CD4-positive, alpha-beta memory T cell (primary cell): ENCODE results near the gene ATXN3. TPM values are rescaled to one million over a fixed set of nuclear protein-coding genes. Genes with fewer than 3 reads are reported as not detected.

ENCODE experiments used
- CTCF ChIA-PET: fragments of 350-600 bp; sonication (Branson Sonifier 250); formaldehyde crosslinking; loops from one replicate; lab custom pipeline; 2021; ENCODE audit warnings: inconsistent platforms; ENCODE audit not compliant: partially characterized antibody; lab: Charles Lee
- POLR2A ChIA-PET: fragments of 350-600 bp; sonication (Branson Sonifier 250); formaldehyde crosslinking; loops from one replicate; lab custom pipeline; 2021; ENCODE audit not compliant: partially characterized antibody; lab: Charles Lee
- DNase-seq, 5 donors: peaks; one replicate each; pipeline versions ENCODE4 v3.0.0 to v3.0.0-alpha.2; 2020 to 2022; ENCODE audit warnings: mixed read lengths in 1 of 5
- H3K27ac ChIP-seq: one replicate; pipeline ENCODE4 v1.7.0; 2013; ENCODE audit warnings: low read depth, low read length
- H3K27me3 ChIP-seq: 2 replicates; pipeline ENCODE4 v1.7.0; 2013; ENCODE audit warnings: mild to moderate bottlenecking, low read length, moderate library complexity; ENCODE audit not compliant: insufficient read depth
- H3K36me3 ChIP-seq: 2 replicates; pipeline ENCODE4 v1.7.0; 2013; ENCODE audit warnings: mild to moderate bottlenecking, low read length, moderate library complexity; ENCODE audit not compliant: insufficient read depth
- H3K4me1 ChIP-seq: 2 replicates; pipeline ENCODE4 v1.7.0; 2013; ENCODE audit warnings: mild to moderate bottlenecking, low read length, moderate library complexity; ENCODE audit not compliant: insufficient read depth
- H3K4me3 ChIP-seq, 2 donors: one replicate each; pipeline ENCODE4 v1.7.0; 2013; ENCODE audit warnings: low read length in 2 of 2, mild to moderate bottlenecking in 1 of 2
- H3K9me3 ChIP-seq, 2 donors: one replicate each; pipeline ENCODE4 v1.7.0; 2013; ENCODE audit warnings: low read length in 2 of 2, control low read depth in 1 of 2; ENCODE audit not compliant: control insufficient read depth in 1 of 2
- H3K27ac Mint-ChIP-seq, 7 donors: one replicate each; pipeline ENCODE4 v1.8.0; 2020 to 2021; ENCODE audit warnings: mixed read lengths in 7 of 7, mild to moderate bottlenecking in 6 of 7, inconsistent platforms in 3 of 7, moderate library complexity in 3 of 7
- H3K27me3 Mint-ChIP-seq, 2 donors: one replicate each; pipeline ENCODE4 v1.8.0; 2020 to 2021; ENCODE audit warnings: mixed read lengths in 2 of 2
- H3K36me3 Mint-ChIP-seq, 2 donors: one replicate each; pipeline ENCODE4 v1.8.0; 2020 to 2021; ENCODE audit warnings: mixed read lengths in 2 of 2, inconsistent platforms in 1 of 2, mild to moderate bottlenecking in 1 of 2
- H3K4me1 Mint-ChIP-seq, 4 donors: one replicate each; pipeline ENCODE4 v1.8.0; 2020 to 2021; ENCODE audit warnings: mixed read lengths in 4 of 4, mild to moderate bottlenecking in 1 of 4
- H3K4me3 Mint-ChIP-seq, 8 donors: one replicate each; pipeline ENCODE4 v1.8.0; 2020 to 2021; ENCODE audit warnings: mixed read lengths in 8 of 8, mild to moderate bottlenecking in 7 of 8, moderate library complexity in 6 of 8, inconsistent platforms in 3 of 8
- H3K9me3 Mint-ChIP-seq, 8 donors: one replicate each; pipeline ENCODE4 v1.8.0; 2020 to 2021; ENCODE audit warnings: mixed read lengths in 8 of 8, mild to moderate bottlenecking in 5 of 8, inconsistent platforms in 3 of 8, moderate library complexity in 1 of 8
- intact Hi-C: fragments of 100-400 bp; cut with micrococcal nuclease; formaldehyde crosslinking; loops from one replicate; pipeline ENCODE4 v1.15.1; 2023
- polyA plus RNA-seq, 2 donors: library from polyadenylated mRNA; unstranded; fragments of 300-500 nt; fragmentation: Illumina TruSeq; gene quantifications; one replicate each; pipeline ENCODE4 v1.2.3, GENCODE V29; 2021
- total RNA-seq, 2 experiments: library from RNA; stranded (reverse); gene quantifications; one replicate each; pipeline ENCODE4 v1.2.3, GENCODE V29; 2021

ATXN3 gene
- total and polyA plus RNA-seq, 4 experiments from 2014 or later, result 12.1 to 52.4 (median 34.4) TPM

DNA sequence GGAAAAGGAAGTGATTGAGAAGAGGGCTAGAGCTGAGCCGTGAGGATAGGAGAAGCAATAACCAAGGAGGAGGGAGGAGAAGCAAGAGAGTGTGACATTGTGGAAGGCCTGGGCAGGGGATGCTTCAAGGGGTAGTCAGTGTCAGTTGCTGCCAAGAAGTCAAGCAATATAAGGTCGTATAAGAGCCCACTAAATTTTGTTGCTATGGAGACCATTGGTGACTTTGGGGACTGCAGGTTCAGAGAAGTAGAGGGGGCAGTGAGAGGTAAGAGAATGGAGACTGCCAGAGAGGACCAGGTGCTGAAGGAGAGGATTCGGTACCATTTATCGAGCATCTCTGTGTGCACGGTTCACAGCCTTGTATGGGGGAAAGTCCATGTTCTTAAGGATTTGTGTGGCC is 3.1 kb upstream of the ATXN3 start:
- Mint-ChIP-seq H3K27ac (peak overlapping the region in 1 of 7 donors; percentile 52), H3K9me3 (peaks cover 0 to 2% (median 0%) of the 10 kb centered on the region in 8 donors), H3K4me1 (peaks cover 18 to 32% (median 24%) of the 10 kb centered on the region in 4 donors), H3K36me3 (peaks cover 0 to 5% of the 10 kb centered on the region in 2 donors), H3K4me3 (no peak overlapping the region), H3K27me3 (no peaks in the 10 kb centered on the region)
- intact Hi-C loops, result loop anchor here (5.0 kb wide), 2 partner anchors 683 to 1777 kb away; partner anchors contain the start of genes GOLGA5 and NRDE2
- Histone ChIP-seq H3K4me1 (peaks cover 34% of the 10 kb centered on the region), H3K9me3 (no peaks in the 10 kb centered on the region), H3K27ac (no peak overlapping the region), H3K4me3 (no peak overlapping the region), H3K27me3 (no peaks in the 10 kb centered on the region), H3K36me3 (no peaks in the 10 kb centered on the region)
- CTCF ChIA-PET, result interaction anchor here (4.6 kb wide), 1 partner anchor 12 kb away, joined by 167 read pairs; the partner anchor contains the start of genes CPSF2 and NDUFB1
- DNase-seq, result no peak
- POLR2A ChIA-PET, result interaction anchor here (0.7 to 4.3 kb wide), 2 partner anchors 12 to 747 kb away, joined by 5 to 125 read pairs; partner anchors contain the start of genes CPSF2 and NDUFB1

DNA sequence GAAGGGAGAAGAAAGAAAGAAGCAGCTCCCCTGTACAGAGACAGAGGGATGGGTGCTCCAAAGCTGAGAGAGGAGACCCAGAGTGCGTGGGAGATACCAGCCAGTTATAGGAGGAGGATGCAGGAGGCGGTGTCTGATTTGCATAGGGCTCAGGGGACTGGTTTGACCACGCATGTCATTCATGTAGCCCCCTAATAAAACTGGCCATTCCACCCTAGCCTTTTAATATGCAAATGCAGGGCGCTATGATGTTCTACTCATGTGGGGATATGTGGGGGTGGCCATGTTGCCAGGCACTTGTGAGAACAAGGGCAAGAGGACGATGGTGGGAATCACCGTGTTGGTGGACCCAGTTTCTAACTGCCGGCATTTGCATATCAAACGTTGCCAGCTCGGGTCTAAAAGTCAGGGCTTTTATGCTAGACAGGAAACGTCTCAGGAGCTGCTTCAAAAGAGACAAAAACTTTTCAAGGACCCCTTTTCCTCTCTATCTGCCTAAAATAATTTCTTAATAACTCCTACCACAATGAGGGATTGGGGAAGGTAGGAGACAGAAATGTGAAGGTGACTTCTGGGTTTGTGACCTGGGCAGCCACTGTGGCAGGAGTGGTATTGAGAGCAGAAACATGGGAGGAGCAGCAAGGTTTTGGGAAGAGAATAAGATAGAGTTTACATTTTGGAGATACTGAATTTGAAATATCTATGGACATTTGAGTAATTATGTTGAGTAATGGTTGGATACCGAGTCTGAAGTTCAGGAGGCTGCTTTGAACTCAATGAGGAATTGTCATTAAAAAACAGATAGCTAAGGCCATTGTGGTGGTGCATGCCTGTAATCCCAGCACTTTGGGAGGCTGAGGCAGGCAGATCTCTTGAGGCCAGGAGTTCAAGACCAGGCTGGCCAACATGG is 2.2 kb upstream of the ATXN3 start:
- H3K36me3 Mint-ChIP-seq, result peaks cover 0 to 5% of the 10 kb centered on the region in 2 donors
- H3K27me3 ChIP-seq, result no peaks in the 10 kb centered on the region
- no peaks in the 10 kb centered on the region for H3K27me3 Mint-ChIP-seq
- ChIA-PET CTCF (interaction anchor here (1.5 to 4.6 kb wide), 3 partner anchors 13 to 70 kb away, joined by 3 to 167 read pairs (median 5); partner anchors contain the start of genes CPSF2, NDUFB1 and TRIP11), POLR2A (interaction anchor here (4.1 to 4.3 kb wide), 2 partner anchors 13 to 69 kb away, joined by 56 to 125 read pairs; partner anchors contain the start of genes CPSF2, NDUFB1 and TRIP11)
- H3K36me3 ChIP-seq, result no peaks in the 10 kb centered on the region
- H3K4me1 Mint-ChIP-seq, result peaks cover 18 to 38% (median 27%) of the 10 kb centered on the region in 4 donors
- intact Hi-C loops, result loop anchor here (5.0 kb wide), 2 partner anchors 684 to 1776 kb away; partner anchors contain the start of genes GOLGA5 and NRDE2
- H3K27ac Mint-ChIP-seq, result peak overlapping the region in 6 of 7 donors; percentile 1 to 72 (median 43)
- H3K9me3 ChIP-seq, result no peaks in the 10 kb centered on the region
- no peak overlapping the region for H3K27ac ChIP-seq
- H3K4me1 ChIP-seq, result peaks cover 43% of the 10 kb centered on the region
- H3K4me3 ChIP-seq, result no peak overlapping the region
- H3K4me3 Mint-ChIP-seq, result peak overlapping the region in 7 of 8 donors; percentile 42 to 75 (median 66)
- DNase-seq, result peak in 1 of 5 donors; percentile 15
- H3K9me3 Mint-ChIP-seq, result peaks cover 0 to 2% (median 0%) of the 10 kb centered on the region in 8 donors

DNA sequence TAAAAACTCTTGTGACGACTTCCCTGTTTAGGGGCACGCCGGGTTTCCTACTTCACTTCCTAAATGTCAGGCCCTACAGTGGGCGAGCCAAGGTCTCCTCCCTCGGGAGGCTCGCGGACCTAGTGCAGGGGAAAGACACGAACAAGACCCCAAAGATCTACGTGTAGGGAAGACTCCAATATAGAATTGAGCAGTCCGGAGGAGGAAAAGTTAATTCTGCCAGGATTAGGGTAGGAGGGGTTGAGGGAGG is 564 bp downstream of the ATXN3 start:
- ChIA-PET POLR2A (interaction anchor here (0.5 to 4.3 kb wide), 9 partner anchors 12 to 999 kb away, joined by 3 to 125 read pairs (median 4); partner anchors contain the start of genes CPSF2, GOLGA5, NDUFB1 and PPP4R3A), CTCF (interaction anchor here (0.7 to 4.6 kb wide), 11 partner anchors 7 to 130 kb away, joined by 3 to 167 read pairs (median 5); partner anchors contain the start of genes CPSF2, NDUFB1 and TRIP11)
- no peaks in the 10 kb centered on the region for H3K27me3 Mint-ChIP-seq
- H3K4me3 Mint-ChIP-seq, result peak overlapping the region; percentile 94 to 100 (median 99)
- Histone ChIP-seq H3K27me3 (no peaks in the 10 kb centered on the region), H3K9me3 (no peaks in the 10 kb centered on the region), H3K36me3 (no peaks in the 10 kb centered on the region), H3K4me1 (peaks cover 60% of the 10 kb centered on the region), H3K27ac (peak overlapping the region; percentile 73), H3K4me3 (peak overlapping the region; percentile 80 to 98)
- no peak for DNase-seq
- H3K27ac Mint-ChIP-seq, result peak overlapping the region; percentile 86 to 97 (median 97)
- intact Hi-C loops, result loop anchor here (1.0 to 5.0 kb wide), 6 partner anchors 15 to 1774 kb away; partner anchors contain the start of genes CPSF2, GOLGA5, NDUFB1 and NRDE2
- peaks cover 0 to 5% of the 10 kb centered on the region in 2 donors for H3K36me3 Mint-ChIP-seq
- H3K9me3 Mint-ChIP-seq, result peaks cover 0 to 2% (median 0%) of the 10 kb centered on the region in 8 donors
- H3K4me1 Mint-ChIP-seq, result peaks cover 28 to 59% (median 42%) of the 10 kb centered on the region in 4 donors

DNA sequence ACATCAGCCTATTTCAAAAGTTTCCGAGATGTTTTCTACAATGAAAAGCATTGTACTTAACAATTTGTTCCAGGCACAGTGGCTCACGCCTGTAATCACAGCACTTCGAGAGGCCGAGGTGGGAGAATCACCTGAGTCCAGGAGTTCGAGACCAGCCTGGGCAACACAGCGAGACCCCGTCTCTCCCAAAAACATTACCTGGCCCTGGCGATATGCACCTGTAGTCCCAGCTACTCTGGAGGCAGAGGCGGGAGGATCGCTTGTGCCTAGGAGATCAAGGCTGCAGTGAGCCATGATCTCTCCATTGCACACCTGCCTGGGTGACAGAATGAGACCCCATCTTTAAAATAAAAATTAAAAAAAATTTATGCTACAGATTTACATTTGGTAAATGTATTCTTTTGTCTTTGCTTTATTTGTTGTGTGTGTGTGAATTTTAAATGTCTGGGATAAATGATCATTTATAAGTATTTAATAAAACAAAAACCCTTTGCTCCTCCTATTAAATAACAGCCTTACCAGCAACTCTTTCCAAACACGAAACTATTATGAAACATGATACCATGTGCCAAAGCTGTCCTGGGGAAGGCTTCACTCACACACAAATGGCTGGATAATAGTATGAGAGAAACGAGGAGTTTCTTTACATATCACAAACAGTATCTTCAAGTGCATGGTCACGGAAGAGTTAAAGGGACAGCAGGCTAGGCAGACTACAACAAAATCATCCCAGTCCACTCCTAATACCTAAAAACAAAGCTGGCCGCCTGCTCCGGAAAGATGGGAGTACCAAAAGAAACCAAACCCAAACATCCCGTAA is 1.1 kb downstream of the ATXN3 start:
- intact Hi-C loops, result loop anchor here (5.0 kb wide), 2 partner anchors 687 to 1773 kb away; partner anchors contain the start of genes GOLGA5 and NRDE2

DNA sequence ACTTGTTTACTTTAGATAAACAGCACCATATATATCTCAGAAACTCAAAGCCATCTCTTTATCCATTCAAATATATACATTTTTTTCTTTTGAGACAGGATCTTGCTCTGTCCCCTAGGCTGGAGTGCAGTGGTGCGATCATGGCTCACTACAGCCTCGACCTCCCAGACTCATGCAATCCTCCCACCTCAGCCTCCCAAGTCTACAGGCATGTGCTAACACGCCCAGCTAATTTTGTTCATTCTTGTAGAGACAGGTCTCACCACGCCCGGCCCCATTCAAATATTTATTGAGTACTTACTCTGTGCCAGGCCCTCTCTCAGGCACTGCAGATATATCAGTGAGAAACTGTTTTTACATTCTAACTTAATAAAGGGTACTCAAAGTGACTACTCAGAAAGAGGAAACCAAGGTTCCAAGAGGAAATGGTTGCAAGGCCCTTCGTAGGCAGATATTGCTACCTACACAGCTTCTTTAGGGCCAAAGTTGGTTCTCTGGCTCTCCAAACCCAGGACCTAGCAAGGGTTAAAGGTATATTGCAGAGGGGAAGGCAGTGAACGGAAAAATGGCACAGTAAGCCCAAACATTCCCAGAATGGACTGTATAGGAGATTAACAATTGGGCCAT is 2.9 kb downstream of the ATXN3 start:
- H3K4me3 ChIP-seq, result no peak overlapping the region
- no peaks in the 10 kb centered on the region for H3K36me3 ChIP-seq
- H3K27ac ChIP-seq, result no peak overlapping the region
- ChIA-PET POLR2A (no interaction called here), CTCF (no interaction called here)
- no peaks in the 10 kb centered on the region for H3K27me3 Mint-ChIP-seq
- no peaks in the 10 kb centered on the region for H3K27me3 ChIP-seq
- H3K4me1 ChIP-seq, result peaks cover 55% of the 10 kb centered on the region
- intact Hi-C loops, result no loop called here
- H3K9me3 Mint-ChIP-seq, result no peaks in the 10 kb centered on the region
- H3K4me1 Mint-ChIP-seq, result peaks cover 31 to 68% (median 52%) of the 10 kb centered on the region in 4 donors
- peak overlapping the region in 1 of 7 donors; percentile 68 for H3K27ac Mint-ChIP-seq
- H3K9me3 ChIP-seq, result no peaks in the 10 kb centered on the region
- H3K36me3 Mint-ChIP-seq, result peaks cover 0 to 5% of the 10 kb centered on the region in 2 donors
- no peak for DNase-seq
- H3K4me3 Mint-ChIP-seq, result peak overlapping the region in 2 of 8 donors; percentile 46 to 59

More for the DNA sequence above, 1.1 kb downstream of the ATXN3 start:
- Histone ChIP-seq H3K36me3 (no peaks in the 10 kb centered on the region), H3K4me3 (peak overlapping the region; percentile 80 to 98), H3K27me3 (no peaks in the 10 kb centered on the region), H3K4me1 (peaks cover 60% of the 10 kb centered on the region), H3K9me3 (no peaks in the 10 kb centered on the region), H3K27ac (peak overlapping the region; percentile 73)
- POLR2A ChIA-PET, result interaction anchor here (0.5 to 4.3 kb wide), 8 partner anchors 12 to 999 kb away, joined by 3 to 125 read pairs (median 6); partner anchors contain the start of genes CPSF2, NDUFB1, PPP4R3A and TC2N
- Mint-ChIP-seq H3K9me3 (peaks cover 0 to 2% (median 0%) of the 10 kb centered on the region in 8 donors), H3K36me3 (peaks cover 0 to 5% of the 10 kb centered on the region in 2 donors), H3K4me1 (peaks cover 32 to 62% (median 45%) of the 10 kb centered on the region in 4 donors), H3K27ac (peak overlapping the region; percentile 86 to 97 (median 97)), H3K27me3 (no peaks in the 10 kb centered on the region), H3K4me3 (peak overlapping the region; percentile 94 to 100 (median 99))
- CTCF ChIA-PET, result interaction anchor here (1.1 to 4.6 kb wide), 7 partner anchors 10 to 129 kb away, joined by 3 to 167 read pairs (median 5); partner anchors contain the start of genes CPSF2, NDUFB1 and TRIP11
- DNase-seq, result no peak

DNA sequence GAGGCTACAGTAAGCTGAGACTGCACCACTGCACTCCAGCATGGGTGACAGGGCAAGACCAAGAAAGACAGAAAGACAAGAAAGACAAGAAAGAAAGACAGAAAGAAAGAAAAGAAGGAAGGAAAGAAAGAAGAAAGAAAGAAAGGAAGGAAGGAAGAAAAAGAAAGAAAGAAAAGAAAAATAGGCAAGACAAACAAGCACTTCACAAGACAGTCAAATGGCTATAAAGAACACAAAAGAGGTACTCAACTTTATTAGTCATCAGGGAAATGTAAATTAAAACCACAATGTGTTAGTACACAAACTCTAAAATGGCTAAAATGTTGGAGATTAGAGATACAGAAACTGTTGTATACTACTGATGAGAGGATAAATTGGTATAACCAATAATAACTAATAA is 6.6 kb downstream of the ATXN3 start:
- Histone ChIP-seq H3K4me3 (no peak overlapping the region), H3K27me3 (no peaks in the 10 kb centered on the region), H3K4me1 (peaks cover 29% of the 10 kb centered on the region), H3K9me3 (no peaks in the 10 kb centered on the region), H3K36me3 (peaks cover 1% of the 10 kb centered on the region), H3K27ac (no peak overlapping the region)
- H3K9me3 Mint-ChIP-seq, result no peaks in the 10 kb centered on the region
- no peak overlapping the region for H3K4me3 Mint-ChIP-seq
- ChIA-PET CTCF (no interaction called here), POLR2A (interaction anchor here (0.6 to 2.0 kb wide), 3 partner anchors 22 to 94 kb away, joined by 3 to 11 read pairs (median 4); partner anchors contain the start of genes CPSF2, NDUFB1 and TRIP11)
- no peak for DNase-seq
- H3K4me1 Mint-ChIP-seq, result peaks cover 18 to 44% (median 30%) of the 10 kb centered on the region in 4 donors
- intact Hi-C loops, result no loop called here
- H3K27me3 Mint-ChIP-seq, result no peaks in the 10 kb centered on the region
- peak overlapping the region in 1 of 7 donors; percentile 9 for H3K27ac Mint-ChIP-seq
- H3K36me3 Mint-ChIP-seq, result peaks cover 7 to 8% of the 10 kb centered on the region in 2 donors
